Mammary epithelial cell (primary cell): Measurements from ENCODE around the gene MLEC.

Source experiments
- EZH2 ChIP-seq: IDR thresholded peaks from 2 replicates; pipeline ENCODE4 v1.6.1; 2012; ENCODE audit warnings: low read length, inconsistent platforms, borderline replicate concordance
- TF ChIP-seq, protein P1 (sequence below), 2 donors: IDR thresholded peaks in 1 of 2; conservative IDR thresholded peaks in 1 of 2; 2 replicates each; pipeline ENCODE4 v1.5.1; 2011 to 2012; ENCODE audit warnings: inconsistent platforms in 2 of 2, low read length in 2 of 2, mild to moderate bottlenecking in 2 of 2, control low read depth in 1 of 2, low read depth in 1 of 2; ENCODE audit not compliant: insufficient read depth in 1 of 2; ENCODE audit errors: extremely low read depth in 1 of 2

DNA sequence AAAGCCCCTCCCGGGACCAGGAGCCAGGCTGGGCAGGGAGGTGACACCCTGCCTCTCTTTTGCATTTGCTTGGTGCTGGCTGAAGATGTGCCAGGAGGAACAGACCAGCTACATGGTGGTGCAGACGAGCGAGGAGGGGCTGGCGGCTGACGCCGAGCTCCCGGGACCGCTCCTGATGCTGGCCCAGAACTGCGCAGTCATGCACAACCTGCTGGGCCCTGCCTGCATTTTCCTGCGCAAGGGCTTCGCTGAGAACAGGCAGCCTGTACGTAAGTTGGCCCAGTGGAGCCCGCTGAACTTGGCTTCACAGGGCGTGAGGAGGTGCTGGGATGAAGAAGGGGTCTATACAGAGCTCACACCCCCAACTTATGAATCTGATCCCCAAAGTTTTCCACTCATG is 30.9 kb upstream of the MLEC start:
- TF ChIP-seq, protein P1, sequence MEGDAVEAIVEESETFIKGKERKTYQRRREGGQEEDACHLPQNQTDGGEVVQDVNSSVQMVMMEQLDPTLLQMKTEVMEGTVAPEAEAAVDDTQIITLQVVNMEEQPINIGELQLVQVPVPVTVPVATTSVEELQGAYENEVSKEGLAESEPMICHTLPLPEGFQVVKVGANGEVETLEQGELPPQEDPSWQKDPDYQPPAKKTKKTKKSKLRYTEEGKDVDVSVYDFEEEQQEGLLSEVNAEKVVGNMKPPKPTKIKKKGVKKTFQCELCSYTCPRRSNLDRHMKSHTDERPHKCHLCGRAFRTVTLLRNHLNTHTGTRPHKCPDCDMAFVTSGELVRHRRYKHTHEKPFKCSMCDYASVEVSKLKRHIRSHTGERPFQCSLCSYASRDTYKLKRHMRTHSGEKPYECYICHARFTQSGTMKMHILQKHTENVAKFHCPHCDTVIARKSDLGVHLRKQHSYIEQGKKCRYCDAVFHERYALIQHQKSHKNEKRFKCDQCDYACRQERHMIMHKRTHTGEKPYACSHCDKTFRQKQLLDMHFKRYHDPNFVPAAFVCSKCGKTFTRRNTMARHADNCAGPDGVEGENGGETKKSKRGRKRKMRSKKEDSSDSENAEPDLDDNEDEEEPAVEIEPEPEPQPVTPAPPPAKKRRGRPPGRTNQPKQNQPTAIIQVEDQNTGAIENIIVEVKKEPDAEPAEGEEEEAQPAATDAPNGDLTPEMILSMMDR (conservative IDR thresholded peaks at IDR 0.05 in 1 of 2, IDR thresholded peaks at IDR 0.05 in 1 of 2; ENCODE audit: extremely low read depth in 1 of 2, insufficient read depth in 1 of 2, low read depth in 1 of 2, low read length in 2 of 2) = no peak
- no peak for TF ChIP-seq EZH2
